Caco-2 (cell line): Measurements from ENCODE around the gene RIPK3. TPM values are rescaled to one million over a fixed set of nuclear protein-coding genes. Genes with fewer than 3 reads are reported as not detected.

Experiments
- BruUV-seq: library from RNA; stranded (reverse); fragments of 400-500 nt; replicated peaks from 2 replicates; lab custom pipeline; 2021; lab: Mats Ljungman, UMichigan
- CTCF ChIA-PET: fragments of 300-600 bp; sonication (Branson Sonifier 250); formaldehyde crosslinking; loops from one replicate; lab custom pipeline; 2022; ENCODE audit warnings: antibody characterized with exemption; lab: Charles Lee
- POLR2A ChIA-PET: fragments of 300-600 bp; sonication (Branson Sonifier 250); formaldehyde crosslinking; loops from one replicate; lab custom pipeline; 2022; ENCODE audit warnings: antibody characterized with exemption; lab: Charles Lee
- DNase-seq, 2 experiments: peaks; one replicate each; pipeline versions ENCODE4 v3.0.0 to v3.0.0-alpha.2; 2020 to 2022
- H3K27me3 ChIP-seq: replicated peaks from 2 replicates; pipeline ENCODE4 v1.6.0; 2011; ENCODE audit warnings: low read length; ENCODE audit not compliant: control insufficient read depth, insufficient read depth
- H3K36me3 ChIP-seq: 2 replicates; pipeline ENCODE4 v1.5.1; 2011; ENCODE audit warnings: low read length; ENCODE audit not compliant: control insufficient read depth, insufficient read depth
- H3K4me1 ChIP-seq: fragments of 250-450 bp; sonication (Bioruptor Pico); 2 replicates; pipeline ENCODE4 v1.5.1; 2020; ENCODE audit warnings: mild to moderate bottlenecking
- H3K4me3 ChIP-seq: 2 replicates; pipeline ENCODE4 v1.5.1; 2011; ENCODE audit warnings: low read depth, mild to moderate bottlenecking, control low read depth, low read length
- H3K9me3 ChIP-seq: fragments of 250-450 bp; sonication (Bioruptor Pico); 2 replicates; pipeline ENCODE4 v1.5.1; 2020; ENCODE audit warnings: mild to moderate bottlenecking, moderate library complexity
- H3K27ac Mint-ChIP-seq: one replicate; pipeline ENCODE4 v1.8.0; 2022; ENCODE audit warnings: mixed read lengths; ENCODE audit not compliant: unreplicated experiment
- H3K27me3 Mint-ChIP-seq: one replicate; pipeline ENCODE4 v1.8.0; 2022; ENCODE audit warnings: mixed read lengths; ENCODE audit not compliant: insufficient read depth, unreplicated experiment
- H3K36me3 Mint-ChIP-seq: one replicate; pipeline ENCODE4 v1.8.0; 2022; ENCODE audit warnings: mild to moderate bottlenecking, mixed read lengths; ENCODE audit not compliant: insufficient read depth, unreplicated experiment
- H3K4me1 Mint-ChIP-seq: one replicate; pipeline ENCODE4 v1.8.0; 2022; ENCODE audit warnings: low read depth, mixed read lengths; ENCODE audit not compliant: unreplicated experiment
- H3K4me3 Mint-ChIP-seq: one replicate; pipeline ENCODE4 v1.8.0; 2022; ENCODE audit warnings: mild to moderate bottlenecking, moderate library complexity, mixed read lengths; ENCODE audit not compliant: unreplicated experiment
- H3K9me3 Mint-ChIP-seq: one replicate; pipeline ENCODE4 v1.8.0; 2022; ENCODE audit warnings: mixed read lengths; ENCODE audit not compliant: unreplicated experiment
- CTCF ChIP-seq, 2 experiments: fragments of 200-600 bp in 1 of 2; IDR thresholded peaks; 1 replicate in 1 of 2; 2 replicates in 1 of 2; pipeline versions ENCODE4 v1.5.1 to v1.8.0; 2011 to 2022; ENCODE audit warnings: antibody characterized with exemption in 1 of 2, control low read depth in 1 of 2, inconsistent platforms in 1 of 2, low read depth in 1 of 2, low read length in 1 of 2, mild to moderate bottlenecking in 1 of 2, moderate library complexity in 1 of 2; ENCODE audit not compliant: insufficient read depth in 1 of 2, severe bottlenecking in 1 of 2, unreplicated experiment in 1 of 2
- intact Hi-C: fragments of 100-400 bp; cut with micrococcal nuclease; formaldehyde crosslinking; loops from one replicate; pipeline ENCODE4 v1.10.0; 2022; ENCODE audit not compliant: unreplicated experiment
- total RNA-seq: library from RNA; stranded (reverse); gene quantifications from 2 replicates; pipeline ENCODE4 v1.2.3, GENCODE V29; 2022

The RIPK3 gene
- total RNA-seq, 1 experiment from 2014 or later, result 1.5 TPM

- no peak overlapping the region for H3K4me3 ChIP-seq
- ChIA-PET POLR2A (no interaction called here), CTCF (interaction anchor here (0.9 to 1.5 kb wide), 2 partner anchors 20 to 223 kb away, joined by 3 read pairs; partner anchors contain the start of gene RABGGTA)
- peaks cover 3% of the 10 kb centered on the region for H3K36me3 ChIP-seq
- no peaks in the 10 kb centered on the region; the same call in 1 of the 2 replicates for H3K4me1 ChIP-seq
- no peak overlapping the region for H3K4me3 Mint-ChIP-seq
- BruUV-seq, result no TSS peak
- no peaks in the 10 kb centered on the region for H3K9me3 Mint-ChIP-seq
- H3K27me3 ChIP-seq, result no peaks in the 10 kb centered on the region
- H3K27ac Mint-ChIP-seq, result no peak overlapping the region
- H3K27me3 Mint-ChIP-seq, result no peaks in the 10 kb centered on the region
- no peak for DNase-seq
- no peak for TF ChIP-seq CTCF (IDR thresholded peaks at IDR 0.05; ENCODE audit: insufficient read depth in 1 of 2, low read depth in 1 of 2, low read length in 1 of 2, severe bottlenecking in 1 of 2, unreplicated experiment in 1 of 2)
- no peaks in the 10 kb centered on the region for H3K9me3 ChIP-seq
- intact Hi-C loops, result no loop called here
- H3K36me3 Mint-ChIP-seq, result peaks cover 20% of the 10 kb centered on the region
- no peaks in the 10 kb centered on the region for H3K4me1 Mint-ChIP-seq
Measured at GRCh38 chr14:24291446-24292117, 48.2 kb downstream of the RIPK3 start.

- Histone ChIP-seq H3K27me3 (no peaks in the 10 kb centered on the region), H3K9me3 (no peaks in the 10 kb centered on the region), H3K4me1 (no peaks in the 10 kb centered on the region), H3K36me3 (peaks cover 3% of the 10 kb centered on the region), H3K4me3 (no peak overlapping the region)
- no peak for DNase-seq
- intact Hi-C loops, result no loop called here
- no peaks in the 10 kb centered on the region for H3K4me1 Mint-ChIP-seq
- H3K4me3 Mint-ChIP-seq, result no peak overlapping the region
- peaks cover 17% of the 10 kb centered on the region for H3K36me3 Mint-ChIP-seq
- no peak overlapping the region for H3K27ac Mint-ChIP-seq
- ChIA-PET POLR2A (no interaction called here), CTCF (interaction anchor here (1.1 to 1.3 kb wide), 2 partner anchors 17 to 48 kb away, joined by 3 to 4 read pairs; partner anchors contain the start of genes CIDEB and TINF2)
- no TSS peak for BruUV-seq
- H3K9me3 Mint-ChIP-seq, result no peaks in the 10 kb centered on the region
- H3K27me3 Mint-ChIP-seq, result no peaks in the 10 kb centered on the region
- no peak for TF ChIP-seq CTCF (IDR thresholded peaks at IDR 0.05; ENCODE audit: insufficient read depth in 1 of 2, low read depth in 1 of 2, low read length in 1 of 2, severe bottlenecking in 1 of 2, unreplicated experiment in 1 of 2)
Measured at GRCh38 chr14:24290746-24291145, 49.0 kb downstream of the RIPK3 start.

- ChIA-PET POLR2A (no interaction called here), CTCF (interaction anchor here (1.3 kb wide), 1 partner anchor 47 kb away, joined by 4 read pairs; the partner anchor contains the start of gene TINF2)
- DNase-seq, result no peak
- H3K9me3 Mint-ChIP-seq, result no peaks in the 10 kb centered on the region
- Histone ChIP-seq H3K36me3 (peaks cover 3% of the 10 kb centered on the region), H3K9me3 (no peaks in the 10 kb centered on the region), H3K4me3 (no peak overlapping the region), H3K27me3 (no peaks in the 10 kb centered on the region), H3K4me1 (no peaks in the 10 kb centered on the region)
- no peak overlapping the region for H3K27ac Mint-ChIP-seq
- H3K4me1 Mint-ChIP-seq, result no peaks in the 10 kb centered on the region
- TF ChIP-seq CTCF (IDR thresholded peaks at IDR 0.05; ENCODE audit: insufficient read depth in 1 of 2, low read depth in 1 of 2, low read length in 1 of 2, severe bottlenecking in 1 of 2, unreplicated experiment in 1 of 2), result no peak
- intact Hi-C loops, result no loop called here
- no peaks in the 10 kb centered on the region for H3K27me3 Mint-ChIP-seq
- H3K36me3 Mint-ChIP-seq, result peaks cover 11% of the 10 kb centered on the region
- no TSS peak for BruUV-seq
- no peak overlapping the region for H3K4me3 Mint-ChIP-seq
Measured at GRCh38 chr14:24289649-24290280, 50.0 kb downstream of the RIPK3 start.
